Right lobe of liver (tissue), 6 donors: ENCODE measurements around the gene CMTM2. TPM values are rescaled to one million over a fixed set of nuclear protein-coding genes. Genes with fewer than 3 reads are reported as not detected.
A peak's percentile ranks its signal among the peaks of the same experiment; 100 is the strongest.
"Not testable (repeated sequence)": the region's sequence is repeated elsewhere in the genome, so short reads cannot be mapped to it uniquely, and the experiment has no call there.

ENCODE experiments used
- ATAC-seq, 4 donors: fragments of 200-7000 bp; cut with Tn5 transposase; one replicate each; pipeline ENCODE4 v1.9.1; 2020; ENCODE audit warnings: mild to moderate bottlenecking in 4 of 4, moderate library complexity in 4 of 4
- DNase-seq, 3 donors: peaks; one replicate each; pipeline ENCODE4 v3.0.0-alpha.2; 2020
- H3K27ac ChIP-seq, 3 donors: fragments of 200-600 bp; one replicate each; pipeline ENCODE4 v1.8.0; 2022
- H3K27me3 ChIP-seq, 2 donors: fragments of 200-600 bp; one replicate each; pipeline ENCODE4 v1.8.0; 2022
- H3K36me3 ChIP-seq, 4 donors: fragments of 200-600 bp; sonication (generic) in 1 of 4; one replicate each; pipeline versions ENCODE4 v1.5.1 to v1.8.0; 2017 to 2022; ENCODE audit warnings: control low read depth in 1 of 4
- H3K4me1 ChIP-seq, 4 donors: fragments of 200-600 bp; sonication (generic) in 1 of 4; one replicate each; pipeline versions ENCODE4 v1.5.1 to v1.8.0; 2017 to 2022; ENCODE audit warnings: control low read depth in 1 of 4
- H3K4me3 ChIP-seq, 3 donors: fragments of 200-600 bp; one replicate each; pipeline ENCODE4 v1.8.0; 2022
- H3K9me3 ChIP-seq, 4 donors: fragments of 200-600 bp; sonication (generic) in 1 of 4; one replicate each; pipeline versions ENCODE4 v1.5.1 to v1.8.0; 2017 to 2022; ENCODE audit warnings: control low read depth in 1 of 4
- CTCF ChIP-seq, 4 donors: fragments of 200-600 bp in 3 of 4; fragments of 450-650 bp in 1 of 4; IDR thresholded peaks; one replicate each; pipeline versions ENCODE4 v1.5.1 to v1.8.0; 2016 to 2022; ENCODE audit warnings: antibody characterized with exemption in 4 of 4, mild to moderate bottlenecking in 2 of 4
- POLR2A ChIP-seq: fragments of 450-650 bp; IDR thresholded peaks from one replicate; pipeline ENCODE4 v1.6.1; 2017; ENCODE audit warnings: antibody characterized with exemption, mild to moderate bottlenecking
- WGBS: methylation state at CpG from one replicate; pipeline ENCODE4 v1.1.6; 2018; ENCODE audit warnings: low coverage, low lambda C conversion rate; ENCODE audit not compliant: insufficient coverage; ENCODE audit errors: missing lambda C conversion rate; 5-methylcytosine and 5-hydroxymethylcytosine counted together
- intact Hi-C, 2 donors: fragments of 100-400 bp; cut with DNase I; formaldehyde crosslinking; loops; one replicate each; pipeline versions ENCODE4 v1.11.2 to v1.14.1; 2022
- total RNA-seq, 6 experiments: library from RNA; depleted of rRNA in 2 of 6; stranded (reverse); fragments of >200 nt in 2 of 6; fragmentation: NEBNext Ultra II Directional in 3 of 6; extraction: Animal tissue kit (Norgen Biotek cat#: 25700) in 3 of 6; gene quantifications; one replicate each; pipeline versions ENCODE4 v1.1.0 to v1.2.4, GENCODE V29; 2016 to 2023
- donor health status: DM: no; HTN: yes; CAD: no.
- donor health status: DM: no; HTN: no; CAD: no.
- donor health status: DM: no; HTN: no; CAD: no.
- donor health status: DM: no; HTN: yes; CAD: no.
- donor health status: DM: no; HTN: yes; CAD: no.

CMTM2 gene
- total RNA-seq, 6 experiments from 2014 or later: 0.44 to 0.83 (median 0.55) TPM; not detected in 3

- 100% methylated on average over 2 of the region's 14 CpGs for WGBS
- no peak for ATAC-seq
- Histone ChIP-seq H3K9me3 (no peaks in the 10 kb centered on the region), H3K36me3 (no peaks in the 10 kb centered on the region), H3K27ac (no peak overlapping the region), H3K27me3 (no peaks in the 10 kb centered on the region), H3K4me3 (no peak overlapping the region), H3K4me1 (peaks cover 0 to 4% (median 2%) of the 10 kb centered on the region in 4 donors)
- intact Hi-C loops: no loop called here
- no peak for DNase-seq
- no peak for TF ChIP-seq POLR2A
These were observed 31.0 kb downstream of the CMTM2 start for GRCh38 chr16:66610111-66610820.

DNA sequence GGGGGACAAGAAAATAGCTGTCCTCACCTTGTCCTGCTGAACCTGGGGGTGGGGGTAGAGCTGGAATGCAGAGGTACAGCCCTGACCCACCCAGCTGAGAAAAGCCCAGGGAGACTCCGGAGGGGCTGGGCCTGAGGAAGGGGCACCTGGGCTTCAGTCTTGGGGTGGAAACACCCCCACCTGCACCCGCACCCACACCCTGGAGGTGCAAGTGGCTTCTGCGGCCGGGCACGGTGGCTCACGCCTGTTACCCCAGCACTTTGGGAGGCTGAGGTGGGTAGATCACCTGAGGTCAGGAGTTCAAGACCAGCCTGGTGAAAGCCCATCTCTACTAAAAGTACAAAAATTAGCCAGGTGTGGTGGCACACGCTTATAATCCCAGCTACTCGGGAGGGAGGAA, 32.6 kb downstream of the CMTM2 start:
- H3K4me1 ChIP-seq: peaks cover 0 to 14% (median 6%) of the 10 kb centered on the region in 4 donors
- 92% methylated on average over 2 of the region's 8 CpGs for WGBS
- H3K27me3 ChIP-seq, H3K4me3 ChIP-seq, H3K36me3 ChIP-seq, ATAC-seq, H3K27ac ChIP-seq, intact Hi-C loops, DNase-seq, H3K9me3 ChIP-seq: not testable (repeated sequence)

DNA sequence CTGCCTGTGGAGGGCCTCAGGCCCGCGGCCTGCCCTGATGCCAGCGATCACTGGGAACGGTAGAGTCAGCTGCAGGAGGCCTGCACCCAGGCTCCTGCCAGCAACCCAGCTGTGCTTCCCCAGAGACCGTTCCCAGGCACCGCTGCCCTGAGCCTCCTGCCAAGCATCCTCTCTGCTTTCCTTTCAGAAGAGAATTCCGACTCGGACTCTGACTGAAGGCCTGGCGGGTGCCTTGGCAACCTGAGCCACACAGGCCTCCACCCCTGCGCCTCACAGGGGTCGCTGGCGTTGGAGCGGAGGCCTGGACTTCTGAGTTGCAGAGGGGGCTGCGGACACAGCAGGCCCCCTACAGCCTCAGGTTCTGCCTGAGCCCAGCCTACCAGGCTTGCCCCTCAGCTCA, 33.2 kb downstream of the CMTM2 start:
- Histone ChIP-seq H3K36me3 (no peaks in the 10 kb centered on the region), H3K9me3 (no peaks in the 10 kb centered on the region), H3K27ac (no peak overlapping the region), H3K4me3 (no peak overlapping the region), H3K4me1 (peaks cover 0 to 19% (median 6%) of the 10 kb centered on the region in 4 donors), H3K27me3 (no peaks in the 10 kb centered on the region)
- 83% methylated on average over 6 of the region's 14 CpGs for WGBS
- DNase-seq (no peak), ATAC-seq (no peak)
- intact Hi-C loops: no loop called here
- TF ChIP-seq POLR2A (no peak), CTCF (IDR thresholded peaks at IDR 0.05) (no peak)

DNA sequence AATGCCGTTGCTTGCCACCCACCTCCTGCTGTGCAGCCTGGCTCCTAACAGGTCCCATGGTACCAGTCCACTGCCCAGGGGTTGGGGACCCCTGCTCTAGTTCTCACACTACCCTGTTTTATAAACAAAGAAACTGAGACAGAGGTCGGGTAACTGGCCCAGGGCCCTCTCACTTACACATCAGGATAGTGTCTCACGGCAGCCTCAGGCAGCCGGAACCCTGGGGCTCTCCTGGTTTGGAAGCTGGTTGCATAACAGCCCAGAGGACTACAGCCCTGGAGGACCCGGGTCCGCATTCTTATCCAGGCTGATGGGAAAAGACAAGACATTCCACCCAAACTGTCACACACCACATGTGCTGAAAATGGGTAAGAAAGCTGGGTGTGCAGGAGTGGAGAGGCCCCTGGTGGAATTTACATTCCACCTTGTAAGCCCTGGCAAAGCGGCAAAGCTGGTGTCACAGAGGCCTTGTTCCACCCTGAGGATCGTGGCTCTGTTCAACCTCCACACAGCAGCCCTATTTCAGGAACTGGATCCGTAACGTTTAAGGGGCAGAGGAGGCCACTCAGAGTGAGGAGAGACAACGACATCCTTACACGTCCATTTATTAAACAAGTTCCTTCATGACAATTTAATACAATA, 35.0 kb downstream of the CMTM2 start:
- H3K9me3 ChIP-seq: no peaks in the 10 kb centered on the region
- no peak overlapping the region for H3K4me3 ChIP-seq
- H3K4me1 ChIP-seq: peaks cover 0 to 35% (median 8%) of the 10 kb centered on the region in 4 donors
- WGBS: 89% methylated on average over 5 of the region's 12 CpGs
- no peak overlapping the region for H3K27ac ChIP-seq
- no peak for DNase-seq
- intact Hi-C loops: no loop called here
- ATAC-seq: no peak
- no peaks in the 10 kb centered on the region for H3K27me3 ChIP-seq
- no peaks in the 10 kb centered on the region for H3K36me3 ChIP-seq
- TF ChIP-seq POLR2A (no peak), CTCF (IDR thresholded peaks at IDR 0.05) (no peak)

DNA sequence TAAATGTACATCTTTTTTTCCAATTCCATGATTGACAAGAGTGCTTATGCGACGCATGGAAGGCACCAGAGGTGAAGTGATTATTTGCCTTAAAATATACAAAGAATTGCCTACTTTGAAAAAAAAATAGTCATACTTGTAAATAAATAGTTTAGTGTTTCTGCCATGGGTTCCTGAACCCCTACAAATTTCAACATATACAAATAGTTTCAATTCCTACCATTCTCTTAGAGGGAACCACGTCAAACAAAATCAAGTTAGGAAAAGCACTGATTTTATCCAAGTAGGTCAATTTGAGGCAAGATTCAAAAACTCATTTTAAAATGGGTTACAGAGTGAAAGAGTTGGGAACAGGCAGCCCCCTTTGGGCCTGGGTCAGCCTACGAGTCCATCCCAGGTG, 36.9 kb downstream of the CMTM2 start:
- no peaks in the 10 kb centered on the region for H3K27me3 ChIP-seq
- DNase-seq: no peak
- ATAC-seq: no peak
- H3K4me3 ChIP-seq: no peak overlapping the region
- WGBS: 73% methylated on average over 3 of the region's 4 CpGs
- no peaks in the 10 kb centered on the region for H3K36me3 ChIP-seq
- intact Hi-C loops: no loop called here
- no peaks in the 10 kb centered on the region for H3K9me3 ChIP-seq
- TF ChIP-seq CTCF (IDR thresholded peaks at IDR 0.05) (no peak), POLR2A (no peak)
- peaks cover 0 to 36% (median 8%) of the 10 kb centered on the region in 4 donors for H3K4me1 ChIP-seq
- H3K27ac ChIP-seq: peak overlapping the region in 2 of 3 donors; percentile 10 to 69
